HepG2 (cell line): ENCODE measurements around the gene B4GALT5. TPM values are rescaled to one million over a fixed set of nuclear protein-coding genes. Genes with fewer than 3 reads are reported as not detected.

Experiments
- ATAC-seq: fragments of 200-7000 bp; cut with Tn5 transposase; 3 replicates; pipeline ENCODE4 v1.9.1; 2020; ENCODE audit warnings: mild to moderate bottlenecking, moderate library complexity
- BruUV-seq: library from RNA; stranded (reverse); fragments of 400-500 nt; replicated peaks from 2 replicates; lab custom pipeline; 2021; lab: Mats Ljungman, UMichigan
- CTCF ChIA-PET: fragments of 300-600 bp; formaldehyde crosslinking; extraction: SDS; loops from one replicate; lab custom pipeline; 2021; ENCODE audit warnings: low total read pairs, inconsistent platforms, low intra/inter-chr PET ratio; lab: Yijun Ruan, JAX
- POLR2A ChIA-PET: fragments of 350-600 bp; sonication (Branson Sonifier 250); formaldehyde crosslinking; loops from one replicate; lab custom pipeline; 2020; ENCODE audit warnings: antibody characterized with exemption, inconsistent platforms; lab: Yijun Ruan, JAX
- DNase-seq: peaks from one replicate; pipeline ENCODE4 v3.0.0-alpha.2; 2015; ENCODE audit warnings: low spot score
- FAIRE-seq: peaks from 3 replicates; lab custom pipeline; 2011; peaks lifted over from hg19 to GRCh38; lab: Jason Lieb, UNC
- H2AFZ ChIP-seq: one replicate; pipeline ENCODE4 v1.6.1; 2011; ENCODE audit warnings: low read length, inconsistent platforms
- H3K27ac ChIP-seq: fragments of 300-600 bp; 3 replicates; pipeline ENCODE4 v1.8.0; 2011; ENCODE audit warnings: mixed run types, mild to moderate bottlenecking, mixed read lengths, low read length, inconsistent platforms; ENCODE audit not compliant: insufficient read depth; ENCODE audit errors: extremely low read length
- H3K27me3 ChIP-seq, 2 experiments: fragments of 200-600 bp in 1 of 2; 2 replicates in 1 of 2; 3 replicates in 1 of 2; pipeline versions ENCODE4 v1.6.0 to v1.8.0; 2011; ENCODE audit warnings: low read length in 2 of 2, mild to moderate bottlenecking in 2 of 2, moderate library complexity in 2 of 2, inconsistent platforms in 1 of 2; ENCODE audit not compliant: insufficient read depth in 2 of 2, control insufficient read depth in 1 of 2
- H3K36me3 ChIP-seq, 2 experiments: fragments of 200-600 bp in 1 of 2; replicated peaks in 1 of 2; 2 replicates in 1 of 2; 3 replicates in 1 of 2; pipeline versions ENCODE4 v1.5.1 to v1.8.0; 2011; ENCODE audit warnings: low read length in 2 of 2, inconsistent platforms in 1 of 2; ENCODE audit not compliant: insufficient read depth in 2 of 2, control insufficient read depth in 1 of 2
- H3K4me1 ChIP-seq: 2 replicates; pipeline ENCODE4 v1.5.1; 2012; ENCODE audit warnings: low read length, inconsistent platforms; ENCODE audit not compliant: insufficient read depth
- H3K4me2 ChIP-seq: 2 replicates; pipeline ENCODE4 v1.6.0; 2011; ENCODE audit warnings: low read depth, low read length, inconsistent platforms
- H3K4me3 ChIP-seq, 3 experiments: fragments of 200-600 bp in 1 of 3; sonication (generic), shearing (Covaris generic) in 1 of 3; replicated peaks in 1 of 3; 2 replicates each; pipeline ENCODE4 v1.5.1; 2011 to 2016; ENCODE audit warnings: low read length in 3 of 3, inconsistent platforms in 2 of 3, low read depth in 2 of 3, mild to moderate bottlenecking in 2 of 3, control low read depth in 1 of 3, mixed read lengths in 1 of 3; ENCODE audit not compliant: insufficient read depth in 1 of 3
- H3K79me2 ChIP-seq: one replicate; pipeline ENCODE4 v1.6.1; 2011; ENCODE audit warnings: low read length, inconsistent platforms; ENCODE audit not compliant: insufficient read depth
- H3K9ac ChIP-seq: 2 replicates; pipeline ENCODE4 v1.6.0; 2011; ENCODE audit warnings: mild to moderate bottlenecking, low read depth, low read length, inconsistent platforms; ENCODE audit not compliant: insufficient read depth
- H3K9me3 ChIP-seq: 2 replicates; pipeline ENCODE4 v1.5.1; 2012; ENCODE audit warnings: mild to moderate bottlenecking, low read length
- H4K20me1 ChIP-seq: 2 replicates; pipeline ENCODE4 v1.6.0; 2011; ENCODE audit warnings: inconsistent platforms, mild to moderate bottlenecking, low read length, moderate library complexity; ENCODE audit not compliant: insufficient read depth
- ADNP ChIP-seq: sonication (generic); formaldehyde crosslinking; IDR thresholded peaks from 2 replicates; pipeline ENCODE4 v1.4.0; 2020; ENCODE audit warnings: missing genetic modification reagents
- CEBPG ChIP-seq: IDR thresholded peaks from 2 replicates; pipeline ENCODE4 v1.6.1; 2016
- EEA1 ChIP-seq: sonication (generic); formaldehyde crosslinking; IDR thresholded peaks from 2 replicates; pipeline ENCODE4 v1.5.1; 2020; ENCODE audit warnings: mild to moderate bottlenecking, missing genetic modification reagents, borderline replicate concordance
- HNF4A ChIP-seq: sonication (generic); formaldehyde crosslinking; IDR thresholded peaks from 2 replicates; pipeline ENCODE4 v1.4.0; 2020; ENCODE audit warnings: missing genetic modification reagents
- KDM1A ChIP-seq: IDR thresholded peaks from 2 replicates; pipeline ENCODE4 v1.6.1; 2016; ENCODE audit warnings: missing compliant biosample characterization
- KMT2A ChIP-seq: sonication (generic); formaldehyde crosslinking; IDR thresholded peaks from 2 replicates; pipeline ENCODE4 v1.4.0; 2020; ENCODE audit warnings: missing genetic modification reagents
- MLX ChIP-seq: IDR thresholded peaks from 2 replicates; pipeline ENCODE4 v1.6.1; 2016
- NCOA2 ChIP-seq: sonication (generic); formaldehyde crosslinking; IDR thresholded peaks from 2 replicates; pipeline ENCODE4 v1.8.0; 2022; ENCODE audit warnings: inconsistent platforms
- NONO ChIP-seq, 2 experiments: fragments of 450-650 bp in 1 of 2; sonication (generic) in 1 of 2; formaldehyde crosslinking in 1 of 2; IDR thresholded peaks in 1 of 2; conservative IDR thresholded peaks in 1 of 2; 2 replicates each; pipeline versions ENCODE4 v1.6.1 to v1.8.0; 2017 to 2022; ENCODE audit warnings: mild to moderate bottlenecking in 1 of 2, missing genetic modification reagents in 1 of 2, moderate library complexity in 1 of 2
- NR2C2 ChIP-seq: sonication (generic); formaldehyde crosslinking; IDR thresholded peaks from 2 replicates; pipeline ENCODE4 v1.4.0; 2020; ENCODE audit warnings: missing genetic modification reagents, mild to moderate bottlenecking, moderate library complexity, borderline replicate concordance
- RARA ChIP-seq: IDR thresholded peaks from 2 replicates; pipeline ENCODE4 v1.6.1; 2016; ENCODE audit warnings: missing genetic modification reagents, missing compliant biosample characterization
- RARG ChIP-seq: sonication (generic); formaldehyde crosslinking; IDR thresholded peaks from 2 replicates; pipeline ENCODE4 v1.4.0; 2020; ENCODE audit warnings: low read depth, mild to moderate bottlenecking, missing genetic modification reagents
- ZMYM3 ChIP-seq: sonication (generic); formaldehyde crosslinking; IDR thresholded peaks from 2 replicates; pipeline ENCODE4 v1.5.1; 2020; ENCODE audit warnings: mild to moderate bottlenecking, missing genetic modification reagents
- ZNF460 ChIP-seq: sonication (generic); formaldehyde crosslinking; IDR thresholded peaks from 2 replicates; pipeline ENCODE4 v1.5.1; 2020; ENCODE audit warnings: missing genetic modification reagents, mild to moderate bottlenecking, borderline replicate concordance
- ZNF720 ChIP-seq: sonication (generic); formaldehyde crosslinking; IDR thresholded peaks from 2 replicates; pipeline ENCODE4 v1.4.0; 2020; ENCODE audit warnings: missing genetic modification reagents
- ZSCAN29 ChIP-seq: sonication (generic); formaldehyde crosslinking; conservative IDR thresholded peaks from 2 replicates; pipeline ENCODE4 v1.4.0; 2020; ENCODE audit warnings: mild to moderate bottlenecking, missing genetic modification reagents
- WGBS: methylation state at CpG from one replicate; pipeline ENCODE4 v1.1.6; 2017; ENCODE audit warnings: low lambda C conversion rate; 5-methylcytosine and 5-hydroxymethylcytosine counted together
- in situ Hi-C: cut with HindIII; loops from 2 replicates; pipeline ENCODE4 v1.10.0; 2017; ENCODE audit warnings: low pct_unique_long_range_greater_than_20kb; ENCODE audit not compliant: extremely low pct_ligation_motif_present
- intact Hi-C: fragments of 100-400 bp; cut with micrococcal nuclease; formaldehyde crosslinking; loops from one replicate; pipeline ENCODE4 v1.10.0; 2022; ENCODE audit not compliant: unreplicated experiment
- polyA plus RNA-seq, 8 experiments: library from polyadenylated mRNA; depleted of rRNA in 3 of 8; stranded (reverse) in 7 of 8; unstranded in 1 of 8; fragments of >200 nt; fragmentation: Illumina TruSeq in 4 of 8; extraction: Trizol in 4 of 8; gene quantifications; 2 replicates each; pipeline versions ENCODE4 v1.2.1 to v1.2.3, GENCODE V29; 2011 to 2016; ENCODE audit warnings: low read depth in 4 of 8, missing spikeins in 1 of 8, mixed read lengths in 1 of 8; ENCODE audit not compliant: insufficient read depth in 1 of 8
- total RNA-seq, 5 experiments: library from RNA; depleted of rRNA; stranded (reverse); fragments of >200 nt; fragmentation: Illumina TruSeq; extraction: Trizol; gene quantifications; 2 replicates each; pipeline ENCODE4 v1.2.3, GENCODE V29; 2016; ENCODE audit warnings: low read depth in 1 of 5

B4GALT5 gene
- total and polyA plus RNA-seq, 2 of the 13 experiments (the other 11 are each of a cell fraction or from before 2014, with no cell fraction given): 27.3 to 30.9 TPM

GRCh38 chr20:49682798-49683197, 30.9 kb downstream of the B4GALT5 start:
- no peak overlapping the region for H2AFZ ChIP-seq
- H3K4me2 ChIP-seq: no peak overlapping the region
- CTCF ChIA-PET: interaction anchor here (0.7 kb wide), 1 partner anchor 15 kb away, joined by 3 read pairs; no protein-coding TSS in a partner anchor
- H3K4me1 ChIP-seq: peaks cover 89% of the 10 kb centered on the region
- peaks cover 1 to 17% of the 10 kb centered on the region in 2 experiments; a peak in 4 of 5 replicates for H3K36me3 ChIP-seq
- DNase-seq (no peak), FAIRE-seq (no peak), ATAC-seq (no peak)
- POLR2A ChIA-PET: no interaction called here
- no peaks in the 10 kb centered on the region for H3K9me3 ChIP-seq
- H4K20me1 ChIP-seq: no peaks in the 10 kb centered on the region; the same call in 1 of the 2 replicates
- BruUV-seq: no TSS peak
- no peak overlapping the region for H3K4me3 ChIP-seq
- intact Hi-C loops (no loop called here), in situ Hi-C loops (no loop called here)
- peaks cover 93% of the 10 kb centered on the region for H3K79me2 ChIP-seq
- 96% methylated on average over 4 of the region's 4 CpGs for WGBS
- H3K9ac ChIP-seq: no peak overlapping the region
- H3K27me3 ChIP-seq: no peaks in the 10 kb centered on the region
- TF ChIP-seq ZNF720 (CRISPR knock-in tag) (no peak), MLX (CRISPR knock-in tag) (no peak), ZMYM3 (CRISPR knock-in tag) (peak; percentile 22; the same call in 1 of the 2 replicates), ZNF460 (CRISPR knock-in tag) (peak; percentile 95), CEBPG (peak; percentile 40; the same call in 1 of the 2 replicates), RARG (CRISPR knock-in tag) (no peak), NONO (IDR thresholded peaks at IDR 0.05) (no peak), NONO (CRISPR knock-in tag; conservative IDR thresholded peaks at IDR 0.05) (no peak), RARA (CRISPR knock-in tag) (peak; percentile 70), ZSCAN29 (CRISPR knock-in tag) (0 out of 2 replicates have a peak, but pooled peaks have one; percentile 50), NCOA2 (CRISPR knock-in tag) (0 out of 2 replicates have a peak, but pooled peaks have one; percentile 16), KMT2A (CRISPR knock-in tag) (no peak), EEA1 (CRISPR knock-in tag) (no peak), ADNP (CRISPR knock-in tag) (peak; percentile 19; the same call in 1 of the 2 replicates), HNF4A (CRISPR knock-in tag) (peak; percentile 39; the same call in 1 of the 2 replicates), KDM1A (CRISPR knock-in tag) (0 out of 2 replicates have a peak, but pooled peaks have one; percentile 61), NR2C2 (CRISPR knock-in tag) (peak; percentile 18; the same call in 1 of the 2 replicates)
- no peak overlapping the region for H3K27ac ChIP-seq
